ENCODE results near the gene CYP3A4. TPM values are rescaled to one million over a fixed set of nuclear protein-coding genes. Genes with fewer than 3 reads are reported as not detected.

Gene CYP3A4
- total and polyA plus RNA-seq, 9 of the 15 experiments (the other 6 are each of a cell fraction or from before 2014, with no cell fraction given) = 0.07 to 0.08 TPM; not detected in 7

DNA sequence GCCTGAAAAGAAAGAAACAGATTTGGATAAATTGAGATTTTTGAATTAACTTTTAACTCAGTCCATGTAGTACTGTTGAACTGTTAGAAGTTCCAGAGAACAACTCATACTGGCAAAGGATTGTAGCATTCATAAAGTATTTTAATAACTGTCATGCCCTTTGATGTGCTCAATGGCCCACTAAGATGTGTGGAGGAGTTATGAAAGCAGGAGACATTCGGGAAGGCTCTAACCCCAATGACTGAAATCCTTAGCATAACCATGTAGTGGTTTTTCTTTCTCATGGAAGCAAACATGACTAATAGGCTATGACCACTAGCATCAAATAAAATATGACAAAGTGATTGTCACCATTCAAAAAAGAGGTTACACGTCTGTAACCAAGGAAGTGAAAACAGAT lies 74.7 kb downstream of the CYP3A4 start:
- no peak overlapping the region for H3K4me2 ChIP-seq (ENCODE audit: insufficient read depth, low read length)
- no peaks in the 10 kb centered on the region for H3K9me1 ChIP-seq (ENCODE audit: control insufficient read depth, insufficient read depth, low read length)
- H2AFZ ChIP-seq (ENCODE audit: low read depth, low read length) = no peak overlapping the region
- H3K9me3 ChIP-seq (replicated peaks; ENCODE audit: control insufficient read depth, insufficient read depth, low read depth, low read length) = no peaks in the 10 kb centered on the region
- in situ Hi-C loops (cut with MboI) (no loop called here), intact Hi-C loops (cut with micrococcal nuclease) (no loop called here)
- no peak overlapping the region for H3K27ac ChIP-seq (ENCODE audit: extremely low read depth, low read depth, low read length)
- FAIRE-seq = no peak
- no peak for TF ChIP-seq RB1 (IDR thresholded peaks at IDR 0.05; ENCODE audit: low read depth)
- TF ChIP-seq, protein P1, sequence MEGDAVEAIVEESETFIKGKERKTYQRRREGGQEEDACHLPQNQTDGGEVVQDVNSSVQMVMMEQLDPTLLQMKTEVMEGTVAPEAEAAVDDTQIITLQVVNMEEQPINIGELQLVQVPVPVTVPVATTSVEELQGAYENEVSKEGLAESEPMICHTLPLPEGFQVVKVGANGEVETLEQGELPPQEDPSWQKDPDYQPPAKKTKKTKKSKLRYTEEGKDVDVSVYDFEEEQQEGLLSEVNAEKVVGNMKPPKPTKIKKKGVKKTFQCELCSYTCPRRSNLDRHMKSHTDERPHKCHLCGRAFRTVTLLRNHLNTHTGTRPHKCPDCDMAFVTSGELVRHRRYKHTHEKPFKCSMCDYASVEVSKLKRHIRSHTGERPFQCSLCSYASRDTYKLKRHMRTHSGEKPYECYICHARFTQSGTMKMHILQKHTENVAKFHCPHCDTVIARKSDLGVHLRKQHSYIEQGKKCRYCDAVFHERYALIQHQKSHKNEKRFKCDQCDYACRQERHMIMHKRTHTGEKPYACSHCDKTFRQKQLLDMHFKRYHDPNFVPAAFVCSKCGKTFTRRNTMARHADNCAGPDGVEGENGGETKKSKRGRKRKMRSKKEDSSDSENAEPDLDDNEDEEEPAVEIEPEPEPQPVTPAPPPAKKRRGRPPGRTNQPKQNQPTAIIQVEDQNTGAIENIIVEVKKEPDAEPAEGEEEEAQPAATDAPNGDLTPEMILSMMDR (IDR thresholded peaks at IDR 0.05 in 2 of 3, conservative IDR thresholded peaks at IDR 0.05 in 1 of 3; ENCODE audit: insufficient read depth in 2 of 3, low read depth in 1 of 3, low read length in 3 of 3) = no peak
- no peak for TF ChIP-seq SIX5 (IDR thresholded peaks at IDR 0.05; ENCODE audit: borderline replicate concordance in 1 of 2, insufficient read depth in 1 of 2, low read depth in 1 of 2, low read length in 2 of 2)
- no peaks in the 10 kb centered on the region for H3K36me3 ChIP-seq (ENCODE audit: control insufficient read depth, insufficient read depth, low read length)
- H4K20me1 ChIP-seq (replicated peaks; ENCODE audit: control insufficient read depth, insufficient read depth, low read length) = no peaks in the 10 kb centered on the region
- BruUV-seq (replicated peaks) = no TSS peak
- ATAC-seq = no peak
- H3K9ac ChIP-seq (ENCODE audit: insufficient read depth in 1 of 2, low read depth in 2 of 2, low read length in 2 of 2) = no peak overlapping the region
- WGBS (ENCODE audit: insufficient coverage, low coverage, missing lambda C conversion rate) = 33% methylated on average over 2 of the region's 2 CpGs
- no peak for DNase-seq (ENCODE audit: extremely low read depth in 1 of 4, low spot score in 3 of 4)
- POLR2A ChIA-PET = no interaction called here
- H3K4me1 ChIP-seq (replicated peaks in 1 of 2; ENCODE audit: control insufficient read depth in 2 of 2, insufficient read depth in 2 of 2, low read length in 2 of 2) = peaks cover 3% of the 10 kb centered on the region in 2 experiments; a peak in 3 of 5 replicates
- H3K4me3 ChIP-seq = no peak overlapping the region
- H3K27me3 ChIP-seq (ENCODE audit: control insufficient read depth in 2 of 2, insufficient read depth in 2 of 2, low read length in 2 of 2) = no peaks in the 10 kb centered on the region
- H3K79me2 ChIP-seq (ENCODE audit: control insufficient read depth, insufficient read depth, low read length) = no peaks in the 10 kb centered on the region
- CTCF ChIA-PET (ENCODE audit: low intra/inter-chr PET ratio) = no interaction called here

DNA sequence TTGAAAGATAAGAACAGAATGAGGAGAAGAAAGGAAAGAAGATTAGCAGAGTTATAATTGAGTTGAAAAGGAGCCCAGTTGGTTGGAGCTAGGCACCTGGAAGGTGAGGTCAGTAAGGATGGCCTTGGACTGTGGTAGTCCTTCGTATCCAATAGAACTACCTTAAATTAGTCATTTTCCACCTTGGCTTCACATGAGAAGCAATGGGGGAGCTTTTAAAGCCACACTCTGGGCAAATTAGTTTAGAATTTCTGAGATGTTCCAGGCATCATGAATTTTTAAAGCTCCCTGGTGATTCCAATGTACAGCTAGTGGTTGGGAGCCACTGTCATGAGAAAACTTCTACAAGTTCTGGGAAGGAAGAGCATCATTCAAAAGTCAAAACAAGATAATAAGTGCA lies 76.9 kb downstream of the CYP3A4 start:
- ATAC-seq = no peak
- POLR2A ChIA-PET = no interaction called here

More for the DNA sequence above, 76.9 kb downstream of the CYP3A4 start:
- no peaks in the 10 kb centered on the region for H3K27me3 ChIP-seq (ENCODE audit: control insufficient read depth in 2 of 2, insufficient read depth in 2 of 2, low read length in 2 of 2)
- DNase-seq (ENCODE audit: extremely low read depth in 1 of 4, low spot score in 3 of 4) (no peak), FAIRE-seq (no peak)
- H3K9ac ChIP-seq (ENCODE audit: insufficient read depth in 1 of 2, low read depth in 2 of 2, low read length in 2 of 2) = no peak overlapping the region
- H4K20me1 ChIP-seq (replicated peaks; ENCODE audit: control insufficient read depth, insufficient read depth, low read length) = no peaks in the 10 kb centered on the region
- no peaks in the 10 kb centered on the region for H3K79me2 ChIP-seq (ENCODE audit: control insufficient read depth, insufficient read depth, low read length)
- no peaks in the 10 kb centered on the region for H3K9me3 ChIP-seq (replicated peaks; ENCODE audit: control insufficient read depth, insufficient read depth, low read depth, low read length)
- H3K4me2 ChIP-seq (ENCODE audit: insufficient read depth, low read length) = no peak overlapping the region
- no peak overlapping the region for H3K27ac ChIP-seq (ENCODE audit: extremely low read depth, low read depth, low read length)
- intact Hi-C loops (cut with micrococcal nuclease) (no loop called here), in situ Hi-C loops (cut with MboI) (no loop called here)
- WGBS (ENCODE audit: insufficient coverage, low coverage, missing lambda C conversion rate) = 19% methylated on average over 1 of the region's 1 CpG
- H3K36me3 ChIP-seq (ENCODE audit: control insufficient read depth, insufficient read depth, low read length) = no peaks in the 10 kb centered on the region
- CTCF ChIA-PET (ENCODE audit: low intra/inter-chr PET ratio) = no interaction called here
- TF ChIP-seq, protein P2, sequence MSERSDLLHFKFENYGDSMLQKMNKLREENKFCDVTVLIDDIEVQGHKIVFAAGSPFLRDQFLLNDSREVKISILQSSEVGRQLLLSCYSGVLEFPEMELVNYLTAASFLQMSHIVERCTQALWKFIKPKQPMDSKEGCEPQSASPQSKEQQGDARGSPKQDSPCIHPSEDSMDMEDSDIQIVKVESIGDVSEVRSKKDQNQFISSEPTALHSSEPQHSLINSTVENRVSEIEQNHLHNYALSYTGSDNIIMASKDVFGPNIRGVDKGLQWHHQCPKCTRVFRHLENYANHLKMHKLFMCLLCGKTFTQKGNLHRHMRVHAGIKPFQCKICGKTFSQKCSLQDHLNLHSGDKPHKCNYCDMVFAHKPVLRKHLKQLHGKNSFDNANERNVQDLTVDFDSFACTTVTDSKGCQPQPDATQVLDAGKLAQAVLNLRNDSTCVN (CRISPR knock-in tag; IDR thresholded peaks at IDR 0.05) = no peak
- H3K9me1 ChIP-seq (ENCODE audit: control insufficient read depth, insufficient read depth, low read length) = no peaks in the 10 kb centered on the region
- no peaks in the 10 kb centered on the region for H3K4me1 ChIP-seq (replicated peaks in 1 of 2; ENCODE audit: control insufficient read depth in 2 of 2, insufficient read depth in 2 of 2, low read length in 2 of 2)
- BruUV-seq (replicated peaks) = no TSS peak
- H2AFZ ChIP-seq (ENCODE audit: low read depth, low read length) = no peak overlapping the region
- no peak overlapping the region for H3K4me3 ChIP-seq

Measured in K562 (cell line).